A673 (cell line): ENCODE results near the gene SEC16A. TPM values are rescaled to one million over a fixed set of nuclear protein-coding genes. Genes with fewer than 3 reads are reported as not detected.

Source experiments
- BruUV-seq: library from RNA; stranded (reverse); fragments of 400-500 nt; replicated peaks from 2 replicates; lab custom pipeline; 2021; lab: Mats Ljungman, UMichigan
- CTCF ChIA-PET: fragments of 300-600 bp; sonication (Branson Sonifier 250); formaldehyde crosslinking; loops from one replicate; lab custom pipeline; 2022; ENCODE audit warnings: antibody characterized with exemption; lab: Charles Lee
- POLR2A ChIA-PET: fragments of 300-600 bp; sonication (Branson Sonifier 250); formaldehyde crosslinking; loops from one replicate; lab custom pipeline; 2022; ENCODE audit warnings: antibody characterized with exemption; ENCODE audit not compliant: low non-redundant PET; lab: Charles Lee
- DNase-seq: peaks from one replicate; pipeline ENCODE4 v3.0.0-alpha.2; 2015; ENCODE audit warnings: low spot score
- H3K27ac ChIP-seq: fragments of 200-600 bp; sonication (generic); 2 replicates; pipeline ENCODE4 v1.5.1; 2016; ENCODE audit warnings: mixed run types, low read depth, mild to moderate bottlenecking, mixed read lengths, antibody characterized with exemption, low read length; ENCODE audit not compliant: poor library complexity, severe bottlenecking
- H3K27me3 ChIP-seq: fragments of 200-600 bp; sonication (generic); replicated peaks from 2 replicates; pipeline ENCODE4 v1.6.1; 2017; ENCODE audit warnings: mixed run types, low read depth, mild to moderate bottlenecking, mixed read lengths, antibody characterized with exemption, low read length; ENCODE audit not compliant: insufficient read depth, poor library complexity
- H3K36me3 ChIP-seq: fragments of 200-600 bp; sonication (generic); 2 replicates; pipeline ENCODE4 v1.6.1; 2016; ENCODE audit warnings: mixed run types, mild to moderate bottlenecking, mixed read lengths, antibody characterized with exemption, low read length; ENCODE audit not compliant: insufficient read depth, poor library complexity, severe bottlenecking
- H3K4me1 ChIP-seq: fragments of 200-600 bp; sonication (generic); 2 replicates; pipeline ENCODE4 v1.6.1; 2017; ENCODE audit warnings: mixed run types, mild to moderate bottlenecking, mixed read lengths, antibody characterized with exemption, low read length; ENCODE audit not compliant: insufficient read depth, poor library complexity, severe bottlenecking
- H3K4me3 ChIP-seq: fragments of 200-600 bp; sonication (generic); 2 replicates; pipeline ENCODE4 v1.5.1; 2016; ENCODE audit warnings: low read depth, mixed run types, mild to moderate bottlenecking, mixed read lengths, low read length; ENCODE audit not compliant: poor library complexity, severe bottlenecking
- H3K9me3 ChIP-seq: fragments of 200-600 bp; sonication (generic); 2 replicates; pipeline ENCODE4 v1.6.1; 2016; ENCODE audit warnings: mixed run types, low read depth, mild to moderate bottlenecking, mixed read lengths, antibody characterized with exemption, low read length; ENCODE audit not compliant: poor library complexity, severe bottlenecking
- EZH2 ChIP-seq: fragments of 200-600 bp; sonication (generic); IDR thresholded peaks from 2 replicates; pipeline ENCODE4 v1.6.1; 2017; ENCODE audit warnings: borderline replicate concordance, low read depth, mild to moderate bottlenecking, mixed read lengths, antibody characterized with exemption, low read length; ENCODE audit not compliant: poor library complexity, severe bottlenecking
- intact Hi-C: fragments of 100-400 bp; cut with micrococcal nuclease; formaldehyde crosslinking; loops from one replicate; pipeline ENCODE4 v1.10.0; 2022; ENCODE audit not compliant: unreplicated experiment
- total RNA-seq: library from RNA; stranded (reverse); gene quantifications from 2 replicates; pipeline ENCODE4 v1.2.3, GENCODE V29; 2021
- TF ChIP-seq, protein P1 (sequence below): fragments of 300-800, 200-600 bp; sonication (generic); conservative IDR thresholded peaks from 2 replicates; pipeline ENCODE4 v1.5.1; 2017; ENCODE audit warnings: low read depth, mild to moderate bottlenecking, antibody characterized with exemption, low read length, moderate library complexity, mixed read lengths

The SEC16A gene
- total RNA-seq, 1 experiment from 2014 or later: 72.9 TPM

DNA sequence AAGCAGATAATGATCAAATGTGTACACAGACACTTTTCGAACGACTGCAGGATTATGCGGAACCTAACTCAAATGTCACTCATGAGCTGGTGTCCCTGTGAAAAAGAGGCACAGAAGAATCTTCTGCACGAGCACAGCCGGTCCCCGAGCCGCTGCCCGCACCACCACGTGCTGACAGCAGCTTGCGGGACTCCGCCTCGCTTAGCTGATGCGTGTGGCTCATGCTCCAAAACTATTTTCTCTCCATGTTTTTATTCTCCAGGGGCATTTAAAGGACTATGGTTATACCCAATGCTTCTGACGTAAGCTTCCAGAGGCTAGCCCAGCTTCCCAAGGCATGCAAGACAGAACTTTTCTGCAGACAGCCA lies 9.5 kb downstream of the SEC16A start:
- Histone ChIP-seq H3K4me1 (no peaks in the 10 kb centered on the region), H3K36me3 (peaks cover 86% of the 10 kb centered on the region), H3K27me3 (no peaks in the 10 kb centered on the region), H3K4me3 (no peak overlapping the region), H3K27ac (no peak overlapping the region), H3K9me3 (no peaks in the 10 kb centered on the region)
- no TSS peak for BruUV-seq
- TF ChIP-seq, protein P1, sequence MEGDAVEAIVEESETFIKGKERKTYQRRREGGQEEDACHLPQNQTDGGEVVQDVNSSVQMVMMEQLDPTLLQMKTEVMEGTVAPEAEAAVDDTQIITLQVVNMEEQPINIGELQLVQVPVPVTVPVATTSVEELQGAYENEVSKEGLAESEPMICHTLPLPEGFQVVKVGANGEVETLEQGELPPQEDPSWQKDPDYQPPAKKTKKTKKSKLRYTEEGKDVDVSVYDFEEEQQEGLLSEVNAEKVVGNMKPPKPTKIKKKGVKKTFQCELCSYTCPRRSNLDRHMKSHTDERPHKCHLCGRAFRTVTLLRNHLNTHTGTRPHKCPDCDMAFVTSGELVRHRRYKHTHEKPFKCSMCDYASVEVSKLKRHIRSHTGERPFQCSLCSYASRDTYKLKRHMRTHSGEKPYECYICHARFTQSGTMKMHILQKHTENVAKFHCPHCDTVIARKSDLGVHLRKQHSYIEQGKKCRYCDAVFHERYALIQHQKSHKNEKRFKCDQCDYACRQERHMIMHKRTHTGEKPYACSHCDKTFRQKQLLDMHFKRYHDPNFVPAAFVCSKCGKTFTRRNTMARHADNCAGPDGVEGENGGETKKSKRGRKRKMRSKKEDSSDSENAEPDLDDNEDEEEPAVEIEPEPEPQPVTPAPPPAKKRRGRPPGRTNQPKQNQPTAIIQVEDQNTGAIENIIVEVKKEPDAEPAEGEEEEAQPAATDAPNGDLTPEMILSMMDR: no peak
- TF ChIP-seq EZH2: no peak
- ChIA-PET POLR2A (no interaction called here), CTCF (no interaction called here)
- intact Hi-C loops: no loop called here
- DNase-seq: no peak

DNA sequence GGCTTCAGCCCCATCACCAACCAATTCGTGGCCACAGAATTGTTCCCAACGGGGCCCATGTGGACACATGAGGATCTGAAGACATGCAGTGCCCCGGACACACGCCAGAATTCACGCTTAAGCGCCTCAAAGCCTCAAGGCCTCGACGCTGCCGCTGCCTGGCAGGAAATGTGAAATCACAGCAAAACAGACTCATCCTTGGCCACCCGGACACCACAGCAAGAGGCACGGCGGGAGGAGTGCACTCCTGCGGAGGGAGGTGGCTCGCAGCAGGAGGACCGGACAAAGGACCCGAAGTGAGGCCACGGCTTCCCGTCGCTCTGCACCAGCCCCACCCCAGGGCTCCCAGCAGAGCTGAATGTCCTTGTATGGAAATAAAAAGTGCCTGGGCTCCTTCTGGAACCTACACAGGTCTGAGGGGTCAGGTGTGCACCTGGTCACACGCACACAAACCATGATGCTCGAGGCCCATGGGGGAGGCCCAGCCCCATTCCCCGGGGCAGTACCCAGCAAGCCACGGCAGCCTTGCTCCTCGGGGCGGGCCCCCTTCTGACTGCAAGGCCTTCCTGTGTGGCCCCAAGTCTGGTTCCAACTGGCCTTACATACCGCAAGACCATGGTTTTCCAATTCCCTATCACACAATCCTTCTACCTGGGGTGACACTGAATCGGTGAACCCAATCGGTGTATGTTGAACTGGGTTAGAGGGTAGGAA lies 10.0 kb downstream of the SEC16A start:
- Histone ChIP-seq H3K9me3 (no peaks in the 10 kb centered on the region), H3K27me3 (no peaks in the 10 kb centered on the region), H3K27ac (no peak overlapping the region), H3K36me3 (peaks cover 89% of the 10 kb centered on the region), H3K4me3 (no peak overlapping the region), H3K4me1 (no peaks in the 10 kb centered on the region)
- intact Hi-C loops: no loop called here
- CTCF ChIA-PET: no interaction called here
- BruUV-seq: no TSS peak
- DNase-seq: no peak
- TF ChIP-seq EZH2: no peak
- TF ChIP-seq, protein P1: no peak
- POLR2A ChIA-PET: no interaction called here

DNA sequence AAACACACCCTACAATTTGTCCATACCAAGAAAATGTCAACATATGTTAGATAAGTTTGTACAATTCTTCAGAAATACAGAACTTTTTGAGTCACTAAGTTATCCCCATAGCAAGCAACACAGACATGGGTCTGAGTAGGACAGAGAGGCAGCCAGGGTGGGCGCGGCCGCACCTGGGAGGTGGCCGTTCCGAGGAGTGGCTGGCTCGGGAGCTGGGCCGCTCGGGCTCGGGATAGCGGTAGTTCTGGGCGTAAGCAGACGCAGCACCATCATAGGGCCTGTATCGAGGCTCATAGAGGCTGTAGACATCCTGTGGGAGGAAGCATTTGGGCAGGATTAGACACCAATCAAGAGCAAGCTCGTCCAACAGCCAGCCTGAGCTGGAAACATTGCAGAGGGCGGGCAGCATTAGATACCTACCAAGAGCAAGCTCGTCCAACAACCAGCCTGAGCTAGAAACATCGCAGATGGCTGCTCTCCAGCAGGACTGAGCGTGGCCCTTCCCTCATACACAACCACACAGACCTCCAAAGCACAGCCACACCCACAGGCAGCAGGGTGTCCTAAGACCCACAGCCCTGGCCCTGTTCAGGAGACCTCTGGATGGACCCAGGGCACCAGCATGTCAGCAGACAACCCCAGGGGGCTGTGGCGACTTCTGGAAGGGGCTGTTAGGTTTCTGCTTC lies 10.9 kb downstream of the SEC16A start:
- H3K4me3 ChIP-seq: no peak overlapping the region
- no peak overlapping the region for H3K27ac ChIP-seq
- no peak for DNase-seq
- no peak for TF ChIP-seq EZH2
- TF ChIP-seq, protein P1: no peak
- no peaks in the 10 kb centered on the region for H3K4me1 ChIP-seq
- no TSS peak for BruUV-seq
- ChIA-PET POLR2A (no interaction called here), CTCF (no interaction called here)
- no peaks in the 10 kb centered on the region for H3K27me3 ChIP-seq
- intact Hi-C loops: no loop called here
- no peaks in the 10 kb centered on the region for H3K9me3 ChIP-seq
- H3K36me3 ChIP-seq: peaks cover 90% of the 10 kb centered on the region
